Measurements from ENCODE around the gene DSCAML1.
"Not testable (repeated sequence)": the region's sequence is repeated elsewhere in the genome, so short reads cannot be mapped to it uniquely, and the experiment has no call there.

DSCAML1 gene

GRCh38 chr11:117794772-117795629 lies 2.0 kb downstream of the DSCAML1 start:
- DNase-seq (ENCODE audit: low spot score): no peak

GRCh38 chr11:117794135-117794534 lies 2.9 kb downstream of the DSCAML1 start:
- peak; percentile 74 for DNase-seq (ENCODE audit: low spot score)

- DNase-seq (ENCODE audit: low spot score): peak; percentile 73
Observed at GRCh38 chr11:117793583-117793982, 3.4 kb downstream of the DSCAML1 start.

GRCh38 chr11:117792992-117793391 lies 4.0 kb downstream of the DSCAML1 start:
- DNase-seq (ENCODE audit: low spot score): no peak

GRCh38 chr11:117792241-117792640 lies 4.8 kb downstream of the DSCAML1 start:
- no peak for DNase-seq (ENCODE audit: low spot score)

GRCh38 chr11:117790279-117790678 lies 6.7 kb downstream of the DSCAML1 start:
- DNase-seq (ENCODE audit: low spot score): no peak

- DNase-seq (ENCODE audit: low spot score): no peak
Observed at GRCh38 chr11:117789241-117789640, 7.8 kb downstream of the DSCAML1 start.

GRCh38 chr11:117786135-117786870 lies 10.7 kb downstream of the DSCAML1 start:
- DNase-seq (ENCODE audit: low spot score): no peak

GRCh38 chr11:117782101-117782500 lies 14.9 kb downstream of the DSCAML1 start:
- no peak for DNase-seq (ENCODE audit: low spot score)

- no peak for DNase-seq (ENCODE audit: low spot score)
Observed at GRCh38 chr11:117781627-117782026, 15.4 kb downstream of the DSCAML1 start.

- no peak for DNase-seq (ENCODE audit: low spot score)
Observed at GRCh38 chr11:117780456-117780855, 16.6 kb downstream of the DSCAML1 start.

GRCh38 chr11:117774553-117774952 lies 22.5 kb downstream of the DSCAML1 start:
- no peak for DNase-seq (ENCODE audit: low spot score)

GRCh38 chr11:117772360-117772759 lies 24.7 kb downstream of the DSCAML1 start:
- DNase-seq (ENCODE audit: low spot score): peak; percentile 50

GRCh38 chr11:117771841-117772240 lies 25.2 kb downstream of the DSCAML1 start:
- DNase-seq (ENCODE audit: low spot score): peak; percentile 51

- peak; percentile 98 for DNase-seq (ENCODE audit: low spot score)
Observed at GRCh38 chr11:117771197-117771596, 25.8 kb downstream of the DSCAML1 start.

GRCh38 chr11:117770061-117770460 lies 27.0 kb downstream of the DSCAML1 start:
- DNase-seq (ENCODE audit: low spot score): no peak

- DNase-seq (ENCODE audit: low spot score): no peak
Observed at GRCh38 chr11:117769533-117769932, 27.5 kb downstream of the DSCAML1 start.

GRCh38 chr11:117768506-117768905 lies 28.5 kb downstream of the DSCAML1 start:
- DNase-seq (ENCODE audit: low spot score): no peak

GRCh38 chr11:117767071-117767470 lies 29.9 kb downstream of the DSCAML1 start:
- DNase-seq (ENCODE audit: low spot score): no peak

GRCh38 chr11:117766576-117766975 lies 30.4 kb downstream of the DSCAML1 start:
- DNase-seq (ENCODE audit: low spot score): no peak

GRCh38 chr11:117766026-117766425 lies 31.0 kb downstream of the DSCAML1 start:
- DNase-seq (ENCODE audit: low spot score): no peak

GRCh38 chr11:117765068-117765467 lies 31.9 kb downstream of the DSCAML1 start:
- no peak for DNase-seq (ENCODE audit: low spot score)

- DNase-seq (ENCODE audit: low spot score): not testable (repeated sequence)
Observed at GRCh38 chr11:117763465-117763864, 33.6 kb downstream of the DSCAML1 start.

Measured in globus pallidus (tissue), 1 donor.